Endodermal cell (in vitro differentiated cells): Measurements from ENCODE around the gene IL3. TPM values are rescaled to one million over a fixed set of nuclear protein-coding genes. Genes with fewer than 3 reads are reported as not detected.

Source experiments
- DNase-seq: peaks from one replicate; pipeline ENCODE4 v3.0.0-alpha.2; 2017
- H3K27ac ChIP-seq: 2 replicates; pipeline ENCODE4 v1.5.1; 2013; ENCODE audit warnings: mild to moderate bottlenecking, low read depth, low read length, moderate library complexity
- H3K27me3 ChIP-seq: 2 replicates; pipeline ENCODE4 v1.6.1; 2013; ENCODE audit warnings: mild to moderate bottlenecking, low read length, moderate library complexity; ENCODE audit not compliant: insufficient read depth, control insufficient read depth, poor library complexity, severe bottlenecking
- H3K36me3 ChIP-seq: 2 replicates; pipeline ENCODE4 v1.7.0; 2013; ENCODE audit warnings: mild to moderate bottlenecking, low read length, moderate library complexity; ENCODE audit not compliant: control insufficient read depth, insufficient read depth
- H3K4me1 ChIP-seq: one replicate; pipeline ENCODE4 v1.7.0; 2013; ENCODE audit warnings: low read length; ENCODE audit not compliant: control insufficient read depth, insufficient read depth
- H3K4me3 ChIP-seq: 2 replicates; pipeline ENCODE4 v1.5.1; 2013; ENCODE audit warnings: mild to moderate bottlenecking, low read length, moderate library complexity
- H3K9ac ChIP-seq: 2 replicates; pipeline ENCODE4 v1.6.1; 2013; ENCODE audit warnings: mild to moderate bottlenecking, low read length, moderate library complexity; ENCODE audit not compliant: poor library complexity, severe bottlenecking; ENCODE audit errors: extremely low read depth
- H3K9me3 ChIP-seq: 2 replicates; pipeline ENCODE4 v1.6.1; 2013; ENCODE audit warnings: mild to moderate bottlenecking, low read length, moderate library complexity; ENCODE audit not compliant: control insufficient read depth
- H3K27ac Mint-ChIP-seq: 2 replicates; pipeline ENCODE4 v1.8.0; 2020; ENCODE audit warnings: mixed read lengths
- H3K27me3 Mint-ChIP-seq: 2 replicates; pipeline ENCODE4 v1.8.0; 2021; ENCODE audit warnings: mild to moderate bottlenecking, mixed read lengths; ENCODE audit not compliant: insufficient read depth
- H3K36me3 Mint-ChIP-seq: 2 replicates; pipeline ENCODE4 v1.8.0; 2020; ENCODE audit warnings: low read depth, mixed read lengths
- H3K4me1 Mint-ChIP-seq: 2 replicates; pipeline ENCODE4 v1.8.0; 2020; ENCODE audit warnings: mixed read lengths
- H3K4me3 Mint-ChIP-seq: 2 replicates; pipeline ENCODE4 v1.8.0; 2020; ENCODE audit warnings: mild to moderate bottlenecking, moderate library complexity, mixed read lengths
- H3K9me3 Mint-ChIP-seq: 2 replicates; pipeline ENCODE4 v1.8.0; 2020; ENCODE audit warnings: mild to moderate bottlenecking, mixed read lengths
- WGBS, 2 experiments: methylation state at CpG; one replicate each; pipeline versions ENCODE4 v1.1.5 to v1.1.7; 2013; ENCODE audit warnings: missing lambda C conversion rate in 2 of 2, mixed read lengths in 1 of 2; ENCODE audit not compliant: insufficient coverage in 1 of 2, insufficient read length in 1 of 2; 5-methylcytosine and 5-hydroxymethylcytosine counted together
- total RNA-seq, 2 donors: library from RNA; stranded (reverse); fragmentation: NEBNext Ultra II Directional in 1 of 2; extraction: Animal tissue kit (Norgen Biotek cat#: 25700) in 1 of 2; gene quantifications; 2 replicates in 1 of 2; 3 replicates in 1 of 2; pipeline ENCODE4 v1.2.1, GENCODE V29; 2021
- TF ChIP-seq, protein P1 (sequence below): fragments of 200-600 bp; sonication (generic); conservative IDR thresholded peaks from 2 replicates; pipeline ENCODE4 v1.5.0; 2021; ENCODE audit warnings: antibody characterized with exemption, mild to moderate bottlenecking

IL3 gene
- total RNA-seq, 2 donors from 2014 or later: not detected

DNA sequence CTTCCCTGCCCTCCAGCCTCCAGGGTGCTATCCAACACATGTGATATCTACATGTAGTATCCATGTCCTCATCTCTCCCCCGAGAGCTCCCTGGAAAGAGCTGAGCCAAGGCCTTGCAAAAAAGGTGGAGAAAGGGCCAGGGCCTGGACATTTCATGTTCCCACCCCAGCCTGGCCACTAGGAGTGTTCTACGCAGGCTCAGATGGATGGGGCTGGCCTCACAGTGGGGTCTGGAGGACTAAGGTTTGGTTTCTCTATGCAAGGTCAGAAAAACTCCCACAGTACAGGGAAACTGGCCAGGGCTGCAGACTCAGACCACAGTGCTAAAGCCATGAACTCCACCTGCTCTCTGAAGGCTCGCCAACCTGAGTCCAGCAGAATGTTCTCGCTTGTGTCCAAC is 11.6 kb downstream of the IL3 start:
- no peak overlapping the region for H3K4me3 ChIP-seq
- H3K27ac ChIP-seq: no peak overlapping the region
- H3K27ac Mint-ChIP-seq: no peak overlapping the region
- H3K27me3 Mint-ChIP-seq: no peaks in the 10 kb centered on the region
- H3K36me3 Mint-ChIP-seq: no peaks in the 10 kb centered on the region
- H3K36me3 ChIP-seq: no peaks in the 10 kb centered on the region
- WGBS, 2 experiments: 93 to 96% methylated on average over 3 to 4 of the region's 4 CpGs
- no peaks in the 10 kb centered on the region for H3K9me3 Mint-ChIP-seq
- H3K27me3 ChIP-seq: no peaks in the 10 kb centered on the region
- H3K4me1 ChIP-seq: no peaks in the 10 kb centered on the region
- TF ChIP-seq, protein P1, sequence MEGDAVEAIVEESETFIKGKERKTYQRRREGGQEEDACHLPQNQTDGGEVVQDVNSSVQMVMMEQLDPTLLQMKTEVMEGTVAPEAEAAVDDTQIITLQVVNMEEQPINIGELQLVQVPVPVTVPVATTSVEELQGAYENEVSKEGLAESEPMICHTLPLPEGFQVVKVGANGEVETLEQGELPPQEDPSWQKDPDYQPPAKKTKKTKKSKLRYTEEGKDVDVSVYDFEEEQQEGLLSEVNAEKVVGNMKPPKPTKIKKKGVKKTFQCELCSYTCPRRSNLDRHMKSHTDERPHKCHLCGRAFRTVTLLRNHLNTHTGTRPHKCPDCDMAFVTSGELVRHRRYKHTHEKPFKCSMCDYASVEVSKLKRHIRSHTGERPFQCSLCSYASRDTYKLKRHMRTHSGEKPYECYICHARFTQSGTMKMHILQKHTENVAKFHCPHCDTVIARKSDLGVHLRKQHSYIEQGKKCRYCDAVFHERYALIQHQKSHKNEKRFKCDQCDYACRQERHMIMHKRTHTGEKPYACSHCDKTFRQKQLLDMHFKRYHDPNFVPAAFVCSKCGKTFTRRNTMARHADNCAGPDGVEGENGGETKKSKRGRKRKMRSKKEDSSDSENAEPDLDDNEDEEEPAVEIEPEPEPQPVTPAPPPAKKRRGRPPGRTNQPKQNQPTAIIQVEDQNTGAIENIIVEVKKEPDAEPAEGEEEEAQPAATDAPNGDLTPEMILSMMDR: peak; percentile 22
- H3K9ac ChIP-seq: no peak overlapping the region
- peaks cover 6% of the 10 kb centered on the region for H3K4me1 Mint-ChIP-seq
- no peak overlapping the region for H3K4me3 Mint-ChIP-seq
- H3K9me3 ChIP-seq: no peaks in the 10 kb centered on the region
- DNase-seq: no peak

DNA sequence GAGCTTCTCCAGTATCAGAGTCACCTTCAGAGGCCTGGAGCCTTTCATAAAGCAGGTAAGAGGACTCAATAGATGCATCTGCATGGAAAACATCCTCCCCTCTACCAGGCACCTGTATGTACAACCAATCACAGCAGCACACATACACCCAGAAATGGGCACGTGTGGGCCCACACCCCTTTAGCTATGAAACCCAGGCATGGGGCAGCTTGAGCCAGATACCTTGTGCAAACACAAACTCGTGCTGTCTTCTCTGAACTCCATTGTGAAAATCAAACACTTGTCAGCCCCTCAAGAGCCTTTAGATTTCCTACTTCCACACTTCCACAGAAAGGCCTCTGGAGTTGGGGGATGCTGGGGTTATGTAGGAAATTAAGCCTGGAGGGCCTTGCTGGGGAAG is 12.1 kb downstream of the IL3 start:
- Mint-ChIP-seq H3K4me1 (peaks cover 6% of the 10 kb centered on the region), H3K4me3 (no peak overlapping the region), H3K9me3 (no peaks in the 10 kb centered on the region), H3K36me3 (no peaks in the 10 kb centered on the region), H3K27me3 (no peaks in the 10 kb centered on the region), H3K27ac (no peak overlapping the region)
- TF ChIP-seq, protein P1: no peak
- no peak overlapping the region for H3K27ac ChIP-seq
- no peaks in the 10 kb centered on the region for H3K4me1 ChIP-seq
- no peak for DNase-seq
- H3K9ac ChIP-seq: no peak overlapping the region
- WGBS, 2 experiments: 73 to 90% methylated on average over 2 of the region's 2 CpGs
- H3K27me3 ChIP-seq: no peaks in the 10 kb centered on the region
- H3K36me3 ChIP-seq: no peaks in the 10 kb centered on the region
- no peak overlapping the region for H3K4me3 ChIP-seq
- H3K9me3 ChIP-seq: no peaks in the 10 kb centered on the region

DNA sequence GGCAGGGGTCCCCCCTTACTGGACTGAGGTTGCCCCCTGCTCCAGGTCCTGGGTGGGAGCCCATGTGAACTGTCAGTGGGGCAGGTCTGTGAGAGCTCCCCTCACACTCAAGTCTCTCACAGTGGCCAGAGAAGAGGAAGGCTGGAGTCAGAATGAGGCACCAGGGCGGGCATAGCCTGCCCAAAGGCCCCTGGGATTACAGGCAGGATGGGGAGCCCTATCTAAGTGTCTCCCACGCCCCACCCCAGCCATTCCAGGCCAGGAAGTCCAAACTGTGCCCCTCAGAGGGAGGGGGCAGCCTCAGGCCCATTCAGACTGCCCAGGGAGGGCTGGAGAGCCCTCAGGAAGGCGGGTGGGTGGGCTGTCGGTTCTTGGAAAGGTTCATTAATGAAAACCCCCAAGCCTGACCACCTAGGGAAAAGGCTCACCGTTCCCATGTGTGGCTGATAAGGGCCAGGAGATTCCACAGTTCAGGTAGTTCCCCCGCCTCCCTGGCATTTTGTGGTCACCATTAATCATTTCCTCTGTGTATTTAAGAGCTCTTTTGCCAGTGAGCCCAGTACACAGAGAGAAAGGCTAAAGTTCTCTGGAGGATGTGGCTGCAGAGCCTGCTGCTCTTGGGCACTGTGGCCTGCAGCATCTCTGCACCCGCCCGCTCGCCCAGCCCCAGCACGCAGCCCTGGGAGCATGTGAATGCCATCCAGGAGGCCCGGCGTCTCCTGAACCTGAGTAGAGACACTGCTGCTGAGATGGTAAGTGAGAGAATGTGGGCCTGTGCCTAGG is 13.0 kb downstream of the IL3 start, which contains the start of gene CSF2:
CSF2 (plus strand) TSS at position 559 of the 783 bp plus-strand sequence; CDS start at position 594, 35 bp downstream.
- Mint-ChIP-seq H3K27me3 (no peaks in the 10 kb centered on the region), H3K4me3 (no peak within 1 kb of the TSS), H3K36me3 (no peaks in the 10 kb centered on the region), H3K4me1 (peaks cover 6% of the 10 kb centered on the region), H3K9me3 (no peaks in the 10 kb centered on the region), H3K27ac (no peak within 1 kb of the TSS)
- H3K9ac ChIP-seq: no peak within 1 kb of the TSS
- H3K4me3 ChIP-seq: no peak within 1 kb of the TSS
- no peaks in the 10 kb centered on the region for H3K36me3 ChIP-seq
- TF ChIP-seq, protein P1: no peak
- DNase-seq: no peak
- no peak within 1 kb of the TSS for H3K27ac ChIP-seq
- no peaks in the 10 kb centered on the region for H3K4me1 ChIP-seq
- no peaks in the 10 kb centered on the region for H3K9me3 ChIP-seq
- 90 to 94% methylated on average over 3 to 12 of the region's 12 CpGs for WGBS, 2 experiments
- H3K27me3 ChIP-seq: no peaks in the 10 kb centered on the region
